T-helper 2 cell treated with Interferon-gamma antibody and Interleukin-4, amounts not matched to agents 100 ng/mL and 5 ng/mL, for 36 hours (primary cell): ENCODE measurements around the gene IQSEC1. TPM values are rescaled to one million over a fixed set of nuclear protein-coding genes. Genes with fewer than 3 reads are reported as not detected.

Experiments
- intact Hi-C: fragments of 100-400 bp; cut with micrococcal nuclease; formaldehyde crosslinking; loops from one replicate; pipeline ENCODE4 v1.15.1; 2023
- total RNA-seq: library from RNA; stranded (reverse); gene quantifications from 2 replicates; pipeline ENCODE4 v1.2.3, GENCODE V29; 2022

IQSEC1 gene
- total RNA-seq, 1 donor from 2014 or later: 50.3 TPM

DNA sequence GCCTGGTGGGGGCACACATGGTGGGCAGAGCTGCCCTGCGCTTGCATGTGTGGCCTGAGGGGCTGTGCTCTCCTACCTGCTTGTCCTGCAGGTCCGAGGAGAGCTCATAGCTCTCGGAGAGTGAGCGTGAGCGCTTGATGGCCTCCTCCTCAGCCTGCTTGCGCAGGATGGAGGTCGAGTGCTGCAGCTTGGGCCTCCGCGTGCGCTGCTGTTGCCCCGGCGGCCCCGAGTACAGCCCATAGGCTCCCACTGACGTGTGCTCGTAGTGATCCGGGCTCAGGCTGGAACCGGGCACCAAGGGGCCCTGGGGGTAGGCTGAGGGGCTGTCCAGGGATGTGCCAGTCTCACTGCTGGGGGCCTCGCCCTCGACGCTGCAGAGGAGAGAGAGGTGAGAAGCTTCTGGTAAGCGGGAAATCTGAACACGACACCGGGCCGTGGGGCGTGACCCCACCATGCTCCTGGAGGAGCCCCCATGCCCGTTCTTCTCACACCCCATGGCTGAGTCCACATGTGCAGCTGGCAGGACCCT lies 131.7 kb downstream of the IQSEC1 start:
- intact Hi-C loops: no loop called here

DNA sequence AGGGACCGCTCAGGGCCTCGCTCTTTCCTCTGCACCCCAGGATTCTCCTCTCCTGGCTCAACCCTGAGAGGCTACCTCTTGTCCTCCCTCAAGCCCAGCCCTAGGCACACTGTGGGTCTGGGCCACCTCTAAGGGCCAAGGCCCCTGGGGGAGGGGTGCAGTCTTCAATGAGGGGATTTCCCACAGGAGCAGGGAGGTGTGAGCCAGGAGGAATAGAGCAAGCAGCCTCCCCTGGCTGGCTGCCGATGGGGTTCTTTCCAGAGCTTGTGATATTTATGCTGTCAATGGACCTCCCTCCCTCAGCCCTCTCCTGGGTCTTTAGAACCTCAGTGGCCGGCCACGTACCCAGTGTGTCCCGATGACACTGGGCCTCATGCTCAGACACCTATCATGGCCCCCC lies 132.4 kb downstream of the IQSEC1 start:
- intact Hi-C loops: no loop called here

DNA sequence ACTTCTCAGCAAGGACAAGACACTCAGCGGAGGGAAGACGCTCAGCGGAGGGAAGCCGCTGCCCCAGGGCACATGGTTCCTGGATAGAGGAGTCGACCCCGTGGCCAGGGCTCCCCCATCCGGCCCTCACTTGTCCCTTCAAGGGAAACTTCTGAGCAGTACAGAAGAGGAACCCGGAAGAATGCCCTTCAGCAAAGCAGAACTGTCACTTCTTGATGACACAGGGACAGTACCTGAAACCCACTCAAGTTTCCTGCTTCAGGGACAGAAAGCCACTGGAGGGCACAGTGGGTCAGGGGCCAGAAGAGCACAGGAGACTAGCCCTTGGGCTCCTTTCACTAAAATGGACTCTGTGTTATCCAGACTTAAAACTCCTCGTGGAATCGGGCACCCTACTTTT lies 134.1 kb downstream of the IQSEC1 start:
- intact Hi-C loops: no loop called here

DNA sequence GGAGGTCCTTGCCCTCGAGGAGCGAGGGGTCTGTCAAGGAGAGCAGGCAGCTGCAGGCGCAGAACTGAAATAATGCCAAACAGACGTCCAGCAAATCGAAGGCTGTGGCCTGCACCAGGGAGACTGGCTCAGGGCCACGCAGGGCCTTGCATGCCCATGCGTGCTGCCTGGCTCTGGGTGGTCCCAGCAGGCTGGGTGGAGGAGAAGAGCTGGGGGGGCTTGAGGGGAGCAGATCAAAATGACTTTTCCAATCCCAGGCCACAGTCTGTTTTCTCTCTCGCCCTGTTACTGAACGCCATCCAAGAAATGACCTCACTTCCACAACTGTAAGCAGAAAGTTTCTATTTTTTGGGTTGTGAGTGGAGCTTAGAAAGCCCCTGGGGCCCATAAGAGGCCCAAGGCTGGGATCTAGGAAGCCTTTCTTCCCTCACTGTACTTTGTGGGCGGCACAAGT lies 134.9 kb downstream of the IQSEC1 start:
- intact Hi-C loops: no loop called here

DNA sequence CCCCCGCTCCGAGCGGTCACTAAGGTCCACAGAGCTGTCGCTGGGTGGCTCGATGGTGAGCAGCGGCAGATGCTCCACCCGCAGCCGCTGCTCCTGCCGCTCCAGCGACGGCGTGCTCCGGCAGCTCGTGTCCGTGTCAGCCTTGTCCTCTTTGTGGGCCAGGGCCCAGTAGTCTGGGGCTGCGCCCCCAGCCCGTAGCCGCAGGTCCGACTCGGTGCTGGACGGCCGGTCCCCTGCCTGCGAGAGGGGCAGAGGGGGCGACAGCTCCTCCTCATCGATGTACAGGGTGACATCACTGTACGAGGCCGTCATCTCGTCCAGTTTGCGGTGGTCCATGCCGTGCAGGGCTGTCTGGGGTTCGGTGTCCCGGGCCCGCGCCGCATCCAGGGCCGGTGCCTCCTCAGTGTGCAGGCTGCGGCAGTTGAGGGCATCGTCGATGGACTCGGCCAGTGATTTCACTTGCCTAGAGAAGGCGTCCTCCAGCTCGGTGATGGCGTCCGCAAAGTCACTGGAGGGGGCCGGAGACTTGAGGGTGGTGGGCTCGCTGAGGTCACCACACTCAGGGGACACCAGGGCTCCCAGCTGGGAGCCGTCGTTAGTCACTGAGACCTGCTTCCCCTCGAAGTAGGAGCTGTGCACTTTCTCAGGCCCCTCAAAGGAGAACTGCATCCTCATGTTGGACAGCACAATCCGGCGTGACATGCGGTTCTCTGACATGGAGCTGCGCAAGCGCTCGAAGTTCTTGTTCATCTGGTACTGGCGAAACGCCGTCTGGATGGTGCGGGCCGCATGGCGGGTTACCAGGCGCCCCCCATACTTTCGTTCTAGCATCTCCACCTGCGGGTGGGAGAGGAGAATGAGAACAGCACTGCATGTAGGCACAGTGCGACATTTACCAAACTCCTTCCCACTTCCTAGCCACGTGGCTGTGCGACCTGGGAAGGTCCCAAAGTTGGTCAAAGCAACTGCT lies 137.1 kb downstream of the IQSEC1 start:
- intact Hi-C loops: no loop called here

DNA sequence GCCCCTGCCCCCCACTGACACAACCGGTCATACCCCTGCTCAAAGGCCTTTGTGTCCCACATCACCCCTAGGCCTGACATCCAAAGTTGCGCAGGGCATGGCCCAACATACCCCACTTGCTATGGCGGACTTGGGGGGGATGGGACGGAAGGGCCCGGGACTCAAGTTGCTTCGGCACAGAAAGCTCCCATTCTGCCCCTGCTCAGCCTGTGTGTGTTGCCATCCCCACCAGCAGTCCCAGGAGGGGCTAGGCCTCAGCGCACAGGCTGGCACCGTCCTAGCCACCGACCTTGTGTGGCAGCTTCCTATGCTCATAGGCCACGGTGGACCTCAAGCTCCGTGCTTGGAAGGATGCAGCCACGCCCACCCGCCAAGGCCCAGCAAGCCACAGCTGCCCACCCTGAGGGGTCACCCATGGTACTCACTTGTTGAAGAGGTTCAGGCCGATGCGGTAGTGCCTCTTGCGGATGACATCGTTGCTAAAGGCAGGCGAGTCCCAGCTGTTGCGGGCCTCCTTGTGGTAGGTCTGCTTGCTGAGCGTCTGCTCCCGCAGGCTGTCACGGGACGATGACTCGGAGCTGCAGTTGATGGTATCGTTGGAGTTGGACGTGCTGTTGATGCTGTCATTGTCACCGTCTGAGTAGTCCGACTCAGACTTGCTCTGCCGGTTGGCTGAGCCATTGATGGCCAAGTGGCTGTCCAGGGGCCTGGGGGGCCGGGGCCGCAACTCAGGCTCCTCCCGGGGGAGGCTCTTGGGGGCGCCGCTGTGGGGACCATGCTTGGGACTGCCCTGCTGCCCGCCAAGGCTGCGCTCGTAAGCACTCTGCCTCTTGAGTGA lies 138.0 kb downstream of the IQSEC1 start:
- intact Hi-C loops: no loop called here

DNA sequence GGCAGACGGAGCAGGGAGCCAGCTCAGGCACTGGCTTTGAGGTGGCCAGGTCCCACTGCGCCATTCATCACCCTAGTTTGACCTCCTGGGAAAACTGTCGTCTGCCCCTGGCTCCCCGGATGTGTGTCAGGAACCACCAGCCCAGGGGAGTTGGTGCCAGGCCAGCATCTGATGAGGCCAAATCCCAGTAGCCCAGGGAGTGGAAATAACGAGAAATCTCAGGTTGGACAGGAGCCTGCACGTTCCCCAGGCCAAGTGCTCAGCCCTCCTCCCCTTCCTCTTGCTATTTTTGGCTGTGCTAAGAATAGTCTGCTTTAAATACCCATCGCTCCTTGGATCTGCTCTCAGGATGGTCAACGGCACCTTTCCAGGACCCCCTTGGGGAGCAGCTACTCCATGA lies 138.8 kb downstream of the IQSEC1 start:
- intact Hi-C loops: no loop called here

DNA sequence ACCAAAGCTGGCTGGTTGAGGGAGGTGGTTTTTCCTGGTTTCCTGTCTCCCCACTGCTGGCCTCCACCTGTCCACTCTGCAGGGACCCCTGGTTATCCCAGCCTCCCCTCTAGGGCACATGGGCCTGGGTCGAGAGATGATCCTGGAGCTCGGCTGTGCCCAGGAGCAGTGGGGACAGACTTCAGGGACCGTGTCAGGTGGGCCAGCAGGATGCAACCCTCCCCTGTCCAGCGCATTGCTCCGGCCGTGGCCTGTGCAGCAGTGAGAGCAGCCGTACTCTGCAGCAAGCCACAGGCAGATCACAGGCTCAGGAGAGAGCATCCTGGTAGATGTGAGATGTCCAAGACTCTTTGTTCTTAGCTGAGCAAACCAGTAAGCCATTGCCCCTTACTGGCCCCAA lies 139.3 kb downstream of the IQSEC1 start:
- intact Hi-C loops: no loop called here

DNA sequence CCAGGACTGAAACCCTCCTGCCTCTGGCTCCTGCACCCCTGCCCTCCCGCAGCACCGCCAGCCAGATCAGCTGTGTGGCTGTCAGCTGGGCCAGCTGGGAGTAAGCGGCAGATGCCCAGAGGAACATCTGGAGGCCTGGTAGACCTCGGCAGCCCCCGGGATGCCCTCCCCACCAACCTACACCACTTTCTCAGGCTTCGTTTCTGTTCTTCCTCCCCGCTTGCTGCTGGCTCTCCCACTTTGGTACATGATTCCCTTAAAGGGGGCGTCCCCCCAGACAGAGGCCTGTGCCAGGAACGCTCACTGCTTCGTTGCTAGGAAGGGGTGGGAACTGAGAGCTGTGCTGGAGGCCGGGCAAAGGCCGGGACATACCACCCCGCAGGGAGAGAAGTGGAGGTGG lies 140.5 kb downstream of the IQSEC1 start:
- intact Hi-C loops: no loop called here

DNA sequence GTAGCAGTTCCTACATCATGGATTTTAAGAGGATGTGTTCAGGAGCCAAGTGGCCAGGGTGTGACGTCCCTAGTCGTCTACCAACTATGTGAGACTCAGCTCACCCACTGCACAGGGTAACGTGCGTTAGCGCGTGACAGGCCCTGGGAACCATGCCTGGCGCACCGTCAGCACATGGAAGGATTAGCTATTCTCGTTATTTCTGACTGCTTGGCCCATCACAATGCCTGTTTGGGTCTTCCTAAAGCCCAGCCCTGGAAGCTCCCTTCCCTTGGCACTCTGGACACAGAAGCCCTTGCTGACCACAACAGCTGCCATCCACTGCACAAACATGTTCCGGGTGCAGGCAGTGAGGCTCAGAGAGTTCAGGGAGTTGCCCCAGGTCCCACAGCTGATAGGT lies 140.9 kb downstream of the IQSEC1 start:
- intact Hi-C loops: no loop called here

DNA sequence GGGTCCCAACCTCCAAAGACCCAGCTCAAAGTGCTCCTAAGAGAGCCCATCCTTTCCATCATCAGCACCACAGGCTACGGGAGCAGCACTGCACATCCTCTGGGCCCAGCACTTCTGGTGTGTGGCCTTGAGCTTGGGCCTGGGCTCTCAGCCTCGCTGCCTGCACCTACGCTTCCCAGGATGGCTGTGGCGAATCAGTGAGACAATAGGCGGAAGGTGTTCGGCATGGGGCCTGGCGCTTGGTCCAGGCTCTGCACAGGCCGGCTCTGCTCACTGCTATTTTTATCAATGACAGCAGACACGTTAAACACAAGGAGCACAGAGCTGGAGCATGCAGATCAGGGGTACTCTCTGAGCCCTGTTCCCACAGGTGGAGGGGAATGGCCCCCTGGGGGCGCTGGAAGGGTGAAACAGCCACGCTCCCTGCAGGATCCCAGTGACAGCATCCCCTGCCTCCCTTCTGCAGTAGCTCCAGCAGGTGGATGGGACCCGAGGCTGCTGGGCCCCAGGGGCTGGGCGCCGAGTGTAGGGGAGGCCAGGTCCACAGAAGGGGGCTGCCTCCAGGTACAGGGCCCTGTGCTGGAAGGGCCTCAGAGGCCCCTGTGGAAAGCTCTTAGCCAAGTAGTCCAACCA lies 141.8 kb downstream of the IQSEC1 start:
- intact Hi-C loops: no loop called here

DNA sequence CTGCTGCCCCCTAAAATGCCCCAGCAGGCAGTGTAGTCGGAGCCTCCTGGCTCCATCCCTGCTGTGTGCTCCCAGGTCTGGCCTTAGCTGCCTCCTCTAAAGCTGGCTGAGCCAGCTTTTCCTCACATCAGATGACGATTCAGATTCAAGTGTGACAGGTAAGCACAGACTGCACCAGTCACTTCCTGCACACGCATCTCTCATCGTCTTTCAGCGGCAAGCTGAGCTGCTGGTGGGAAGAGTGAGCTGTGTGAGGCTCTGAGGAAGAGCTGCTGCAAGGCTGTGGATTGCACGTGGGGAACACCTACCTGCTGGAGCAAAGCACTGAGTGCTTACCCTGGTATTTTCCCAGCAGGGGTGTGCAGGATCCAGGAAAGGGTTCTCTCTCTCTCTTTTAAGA lies 143.4 kb downstream of the IQSEC1 start:
- intact Hi-C loops: no loop called here

DNA sequence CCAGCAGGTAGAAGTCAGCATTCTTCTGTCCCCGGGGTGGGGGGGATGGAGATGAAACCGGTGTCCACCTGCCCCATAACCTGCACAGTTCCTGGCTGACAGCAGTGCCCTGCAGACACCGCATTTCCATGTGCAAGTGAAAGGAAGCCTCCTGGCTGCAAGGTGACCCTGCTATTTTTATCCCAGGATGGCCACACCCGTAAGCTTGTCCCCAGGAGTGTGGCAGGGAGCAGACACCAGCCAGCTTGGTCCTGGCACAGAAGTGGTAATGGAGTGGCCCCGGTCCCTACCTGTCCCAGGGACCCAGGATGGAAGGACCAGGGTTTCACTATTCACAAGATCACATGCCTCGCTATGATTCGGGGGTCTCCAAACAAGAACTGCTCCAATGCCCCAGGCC lies 146.6 kb downstream of the IQSEC1 start:
- intact Hi-C loops: no loop called here

DNA sequence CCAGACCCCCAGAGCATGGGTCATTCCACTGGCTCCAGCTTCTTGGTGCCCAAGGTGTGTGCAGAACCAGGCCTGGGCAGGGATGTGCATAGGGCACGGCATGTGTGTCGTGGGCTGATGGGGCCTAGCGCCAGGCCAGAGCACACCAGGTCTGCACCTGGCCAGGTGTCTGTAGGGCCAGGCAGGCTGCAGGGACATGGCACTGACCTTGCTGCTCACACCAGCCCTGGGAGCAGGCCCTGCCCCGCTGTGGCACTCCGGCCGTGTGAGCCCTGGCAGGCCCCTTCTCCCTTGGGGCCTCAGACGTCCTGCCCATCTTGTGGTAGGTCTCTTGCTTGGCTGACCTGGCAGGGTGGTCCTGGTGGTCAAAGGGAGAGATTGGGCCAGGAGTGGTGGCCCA lies 147.6 kb downstream of the IQSEC1 start:
- intact Hi-C loops: no loop called here

DNA sequence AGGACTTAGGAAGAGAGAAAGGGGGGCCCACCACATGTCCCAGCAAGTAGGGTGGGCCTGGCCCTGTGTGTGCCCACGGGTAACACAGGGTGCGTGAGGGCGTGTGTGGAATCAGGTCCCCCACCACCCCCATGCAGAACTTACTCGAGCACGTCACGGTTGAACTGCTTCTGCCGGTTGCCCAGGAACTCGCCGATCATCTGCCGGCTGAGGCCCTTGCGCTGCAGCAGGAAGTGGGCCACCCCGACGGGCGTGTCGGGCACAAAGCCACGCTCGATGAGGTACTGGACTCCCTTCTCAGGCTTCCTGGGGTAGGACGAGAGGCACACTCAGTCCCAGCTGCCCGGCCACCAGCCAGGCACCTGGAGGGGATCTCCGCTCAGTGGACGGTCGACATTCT lies 148.8 kb downstream of the IQSEC1 start:
- intact Hi-C loops: no loop called here

DNA sequence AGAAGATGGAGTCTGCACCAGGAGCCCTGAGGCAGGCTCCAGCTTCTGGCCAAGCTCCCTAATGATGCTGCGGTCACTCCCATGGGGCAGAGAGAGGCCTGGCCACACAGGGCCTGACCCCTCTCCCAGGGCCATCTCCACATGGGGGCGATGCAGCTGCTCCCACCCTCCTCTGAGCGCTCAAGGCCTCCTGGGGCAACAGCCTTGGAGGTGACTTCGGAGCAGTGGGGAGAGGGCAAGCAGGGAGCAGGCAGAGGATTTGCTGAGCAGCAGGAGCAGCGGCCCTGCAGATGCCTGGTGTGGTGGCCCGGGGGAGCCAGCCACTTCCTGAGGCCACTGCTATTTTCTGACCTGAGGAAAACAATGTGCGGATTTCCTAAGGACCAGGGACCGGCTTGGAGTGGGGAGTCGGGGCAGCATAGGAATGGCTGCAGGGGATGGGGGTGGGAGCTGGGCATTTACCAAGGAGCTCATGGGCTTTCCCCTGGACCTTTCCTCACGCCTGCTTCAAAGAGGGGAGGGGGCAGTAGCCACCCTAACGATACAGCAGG lies 150.3 kb downstream of the IQSEC1 start:
- intact Hi-C loops: no loop called here

DNA sequence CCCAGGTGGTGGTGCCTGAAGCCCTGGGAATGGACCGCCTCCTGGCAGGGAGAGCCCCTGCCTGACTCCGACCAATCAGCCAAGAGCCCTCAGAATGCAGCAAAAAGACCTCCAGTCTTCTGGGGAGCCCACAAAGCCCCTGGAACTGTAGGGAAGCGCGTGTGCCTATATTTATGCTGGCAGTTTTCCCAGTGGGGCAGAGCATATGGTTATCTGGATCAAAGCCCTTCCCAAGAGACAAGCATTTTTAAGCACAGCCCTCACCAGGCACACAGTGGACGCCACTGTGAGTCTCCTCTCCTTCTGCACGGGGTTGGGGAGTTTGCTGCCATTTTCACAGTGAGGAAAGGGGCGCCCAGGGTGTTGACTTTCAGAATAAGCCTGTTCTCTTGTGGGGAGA lies 150.9 kb downstream of the IQSEC1 start:
- intact Hi-C loops: no loop called here

DNA sequence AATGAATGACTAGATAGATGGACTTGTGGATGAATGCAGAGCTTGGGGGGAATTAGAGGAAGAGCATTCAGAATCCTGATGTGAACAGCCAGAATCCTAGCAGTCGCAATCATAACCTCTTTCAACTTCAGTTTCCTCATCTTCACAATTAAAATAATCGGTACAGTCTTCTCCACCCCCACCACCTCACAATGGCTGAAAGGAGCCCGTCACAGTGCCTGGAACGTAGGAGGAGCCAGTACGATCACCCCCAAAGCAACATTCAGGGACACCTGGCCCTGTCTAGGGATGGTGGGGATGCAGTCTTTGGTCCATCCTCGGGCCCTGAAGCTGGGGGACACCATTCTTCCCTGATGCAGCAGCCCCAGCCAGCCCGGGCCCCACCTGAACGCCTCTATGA lies 151.5 kb downstream of the IQSEC1 start:
- intact Hi-C loops: no loop called here

DNA sequence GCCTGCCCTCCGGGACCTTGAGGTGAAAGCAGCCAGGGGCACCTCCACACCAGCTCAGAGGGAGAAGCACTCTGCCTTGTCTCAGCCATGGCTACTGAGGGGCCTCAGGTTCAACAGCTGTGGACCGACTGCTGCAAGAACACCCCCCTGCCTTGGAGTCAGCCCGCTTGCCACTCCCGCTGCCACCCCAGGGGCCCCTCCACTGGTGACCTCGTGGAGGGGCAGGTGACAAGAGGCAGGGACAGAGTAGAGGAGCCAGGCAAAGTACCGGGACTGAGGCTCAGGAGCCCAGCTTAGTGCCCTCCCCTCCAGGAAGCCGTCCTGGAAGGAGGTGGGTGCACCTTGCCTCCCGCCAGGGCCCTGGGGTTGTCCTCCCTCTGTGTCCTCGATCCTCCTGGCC lies 152.3 kb downstream of the IQSEC1 start:
- intact Hi-C loops: no loop called here

DNA sequence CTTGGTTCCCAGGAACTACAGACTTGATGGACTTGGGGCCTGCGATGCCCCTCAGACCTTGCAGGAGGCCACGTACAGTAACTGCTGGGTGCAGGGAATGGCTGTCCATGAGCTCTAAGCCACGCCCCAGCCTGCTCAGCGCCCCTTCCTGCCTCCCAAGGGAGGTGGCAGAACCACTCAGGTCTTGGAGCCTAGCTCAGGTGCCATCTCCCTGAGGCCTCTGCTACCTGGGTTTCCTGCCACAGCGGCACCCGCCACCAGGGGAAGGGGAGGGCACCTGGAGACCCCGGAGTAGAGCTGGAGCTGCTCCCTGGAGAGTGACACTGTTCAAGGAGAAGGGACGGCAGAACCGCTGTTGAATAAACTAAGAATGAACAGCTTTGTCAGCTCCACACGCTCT lies 154.0 kb downstream of the IQSEC1 start:
- intact Hi-C loops: no loop called here

DNA sequence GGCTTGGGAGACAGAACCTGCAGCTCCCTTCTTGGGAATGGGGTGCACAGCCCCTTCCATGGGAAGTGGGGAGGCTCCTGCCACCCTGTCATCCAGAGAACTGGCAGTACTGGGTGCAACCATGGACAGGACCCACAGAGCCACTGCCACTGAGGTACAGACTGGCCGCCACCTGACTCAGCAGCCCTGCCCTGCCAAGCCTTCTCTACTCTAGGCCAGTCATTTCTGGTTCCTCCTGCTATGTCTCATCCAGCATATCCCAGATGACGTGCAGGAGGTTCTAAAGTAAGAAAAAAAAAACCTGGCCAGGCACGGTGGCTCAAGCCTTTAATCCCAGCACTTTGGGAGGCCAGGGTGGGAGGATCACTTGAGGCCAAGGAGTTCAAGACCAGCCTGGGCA lies 155.0 kb downstream of the IQSEC1 start:
- intact Hi-C loops: no loop called here
